NCI-H2227 (cell line): ENCODE measurements around the gene RTL1.

Source experiments
- DNase-seq: peaks from one replicate; lab custom pipeline; 2025; ENCODE audit not compliant: unreplicated experiment; lab: John Stamatoyannopoulos, UW

Gene RTL1

GRCh38 chr14:100882026-100882967 lies 21.2 kb downstream of the RTL1 start:
- no peak for DNase-seq

GRCh38 chr14:100881211-100882025 lies 22.1 kb downstream of the RTL1 start:
- DNase-seq: no peak

DNA sequence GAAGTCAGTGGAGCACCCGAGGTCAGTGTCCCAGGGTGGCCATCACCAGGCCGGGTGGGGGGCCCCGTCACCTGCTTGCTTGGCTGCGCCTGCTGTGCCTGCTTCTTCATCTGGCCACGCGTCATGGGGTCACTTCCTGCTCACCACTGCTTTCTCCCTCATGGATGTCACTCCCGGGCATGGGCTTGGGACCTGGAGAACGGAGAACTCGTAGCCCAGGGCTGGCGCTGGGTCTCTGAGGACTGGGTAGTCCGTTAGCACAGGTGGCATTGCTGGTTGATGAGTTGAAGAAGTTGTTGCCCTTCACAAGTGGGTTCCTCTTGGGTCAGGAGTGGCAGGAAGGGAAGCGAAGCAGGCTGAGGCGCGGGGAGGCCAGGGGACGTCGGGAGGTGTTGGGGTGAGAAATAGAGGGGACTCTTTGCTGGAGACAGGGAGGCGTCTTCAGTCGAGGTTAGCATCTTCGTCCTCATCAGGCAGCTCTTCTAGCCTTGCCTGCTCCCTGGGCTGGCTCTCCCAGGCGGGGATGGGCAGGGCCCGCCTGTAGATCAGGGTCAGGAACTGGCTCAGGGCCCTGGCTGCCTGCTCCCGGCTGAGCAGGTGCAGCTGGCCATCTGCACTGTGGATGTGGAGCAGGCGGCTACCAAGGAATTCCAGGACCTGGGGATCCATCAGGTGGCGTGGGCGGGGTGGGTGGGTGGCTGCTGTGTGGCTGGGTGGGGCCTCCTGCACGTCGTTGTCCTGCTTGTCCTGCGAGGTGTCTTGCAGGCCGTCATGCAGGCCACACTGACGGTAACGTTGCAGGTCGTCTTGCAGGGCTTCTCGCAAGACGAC lies 23.0 kb downstream of the RTL1 start:
- DNase-seq: no peak

GRCh38 chr14:100879782-100880181 lies 23.7 kb downstream of the RTL1 start:
- no peak for DNase-seq

GRCh38 chr14:100879194-100879593 lies 24.3 kb downstream of the RTL1 start:
- no peak for DNase-seq

DNA sequence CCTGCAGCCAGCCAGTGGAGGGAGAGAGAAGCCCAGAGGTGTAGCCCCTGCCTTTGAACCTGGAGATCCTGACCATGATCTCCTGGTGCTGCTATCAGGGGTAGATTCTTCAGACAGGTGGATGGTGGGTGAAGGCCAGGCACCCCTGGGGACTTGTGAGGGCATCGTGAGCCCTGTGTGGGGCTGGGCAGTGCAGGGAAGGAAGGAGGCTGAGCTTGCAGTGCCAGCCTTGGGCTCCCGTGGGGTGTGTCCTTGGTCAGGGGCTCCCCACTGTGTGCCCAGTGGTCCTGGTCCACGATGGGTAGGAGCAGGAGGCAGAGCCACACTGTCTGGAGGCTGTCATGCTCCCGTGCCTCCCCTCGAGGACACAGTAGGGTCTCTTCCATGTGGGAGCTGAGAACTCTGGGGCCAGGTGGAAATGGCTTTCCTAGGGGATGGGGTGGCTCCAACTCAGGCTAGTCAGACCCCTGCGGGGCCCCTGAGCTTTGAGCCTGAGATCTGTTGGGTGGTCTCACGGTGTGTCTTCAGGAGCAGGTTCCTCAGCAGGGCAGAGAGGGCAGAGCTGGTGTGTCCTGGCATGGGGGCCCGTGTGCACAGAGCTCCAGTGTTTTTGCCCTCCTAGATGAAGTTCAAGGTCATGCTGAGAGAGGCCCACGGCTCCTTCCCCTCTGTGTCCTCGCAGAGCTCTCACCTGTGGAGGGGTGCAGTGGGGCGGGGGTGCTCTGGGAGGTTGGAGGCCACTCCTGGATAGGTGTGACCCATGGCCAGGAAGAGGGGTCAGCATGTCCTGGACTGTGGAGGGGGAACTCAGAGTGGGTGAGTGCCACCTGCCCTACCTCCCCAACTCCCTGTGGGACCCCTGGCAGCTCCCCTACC lies 25.0 kb downstream of the RTL1 start:
- no peak for DNase-seq

DNA sequence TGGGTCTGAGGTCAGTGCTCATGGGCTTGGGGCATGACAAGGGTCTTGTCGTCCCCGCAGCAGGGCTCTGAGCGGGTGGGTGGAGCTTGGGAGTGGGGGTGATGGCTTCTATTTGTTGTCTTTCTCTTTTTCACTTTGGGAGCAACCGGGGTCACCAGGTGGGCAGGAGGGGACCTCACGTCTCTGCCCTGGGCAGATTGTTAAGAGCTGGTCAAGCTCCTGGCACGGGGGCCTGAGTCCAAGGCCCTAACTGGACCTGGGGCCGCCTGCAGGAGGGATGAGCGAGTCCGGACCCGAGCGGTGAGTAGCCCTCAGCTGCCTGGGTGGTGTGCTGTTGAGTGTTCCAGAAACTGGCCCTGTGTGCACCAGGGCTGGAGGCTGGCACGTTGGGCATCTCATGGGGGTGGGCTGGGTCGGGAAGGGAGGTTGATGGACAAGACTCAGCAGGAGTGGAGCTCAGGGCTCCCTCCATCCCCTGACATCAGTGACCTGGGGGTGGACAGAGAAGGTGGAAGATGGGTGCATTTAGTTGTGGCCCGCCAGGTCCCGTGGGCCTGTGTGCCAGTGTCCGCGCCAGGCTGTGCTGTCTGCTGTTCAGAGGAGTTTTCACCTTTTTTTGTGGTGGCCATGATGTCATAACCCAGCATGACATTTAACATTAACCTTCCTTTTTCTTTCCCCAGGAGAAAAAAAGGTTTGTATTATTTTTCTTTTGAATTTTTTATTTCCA lies 27.5 kb downstream of the RTL1 start:
- no peak for DNase-seq

DNA sequence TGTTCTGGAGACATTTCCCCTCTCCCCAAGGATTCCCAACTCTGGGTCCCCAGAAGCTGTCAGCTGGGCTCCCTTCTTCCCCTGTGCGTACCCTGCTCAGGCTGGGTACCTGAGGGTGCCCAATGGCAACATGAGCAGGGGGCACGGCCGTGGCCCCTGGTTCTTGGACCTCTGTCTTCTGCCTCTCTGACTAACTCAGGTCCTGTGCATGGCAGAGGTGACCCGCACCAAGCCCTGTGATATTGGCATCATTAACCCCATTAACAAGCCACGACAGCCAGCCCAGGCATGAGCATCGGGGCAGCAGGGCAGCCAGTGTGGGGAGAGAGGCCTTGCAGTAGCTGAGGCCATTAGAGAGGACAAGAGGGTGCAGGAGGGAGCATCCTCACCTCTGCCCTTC lies 28.4 kb downstream of the RTL1 start:
- DNase-seq: no peak

DNA sequence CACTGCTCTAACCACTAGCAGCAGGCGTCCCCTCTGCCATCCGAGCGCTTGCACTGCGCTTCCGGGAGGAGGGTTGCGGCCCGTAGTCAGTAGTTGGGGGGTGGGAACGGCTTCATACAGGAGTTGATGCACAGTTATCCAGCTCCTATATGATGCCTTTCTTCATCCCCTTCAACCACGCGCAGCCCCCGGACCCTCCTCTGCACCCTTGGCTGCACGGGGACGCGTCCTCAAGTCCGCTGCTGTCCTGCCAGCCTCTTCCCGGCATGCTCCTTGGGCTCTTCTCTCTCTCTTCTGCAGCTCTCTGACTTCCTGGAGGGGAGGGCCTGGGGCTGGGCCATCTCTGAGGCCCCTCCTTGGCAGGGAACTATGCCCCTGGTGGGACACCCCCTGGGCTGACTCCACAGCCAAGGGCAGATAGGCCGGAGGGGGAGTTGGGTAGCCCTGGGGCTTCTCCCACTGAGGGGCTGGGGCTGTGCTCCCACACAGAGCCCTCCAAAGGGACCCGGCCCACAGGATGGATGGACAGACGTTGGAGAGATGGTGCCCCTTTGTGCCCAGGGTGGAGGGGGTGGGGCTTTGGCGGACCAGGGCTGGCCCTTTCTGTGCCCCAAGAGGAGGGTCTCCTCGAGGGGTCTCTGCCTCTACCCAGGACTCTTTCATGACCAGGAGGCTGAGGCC lies 29.0 kb downstream of the RTL1 start:
- no peak for DNase-seq

DNA sequence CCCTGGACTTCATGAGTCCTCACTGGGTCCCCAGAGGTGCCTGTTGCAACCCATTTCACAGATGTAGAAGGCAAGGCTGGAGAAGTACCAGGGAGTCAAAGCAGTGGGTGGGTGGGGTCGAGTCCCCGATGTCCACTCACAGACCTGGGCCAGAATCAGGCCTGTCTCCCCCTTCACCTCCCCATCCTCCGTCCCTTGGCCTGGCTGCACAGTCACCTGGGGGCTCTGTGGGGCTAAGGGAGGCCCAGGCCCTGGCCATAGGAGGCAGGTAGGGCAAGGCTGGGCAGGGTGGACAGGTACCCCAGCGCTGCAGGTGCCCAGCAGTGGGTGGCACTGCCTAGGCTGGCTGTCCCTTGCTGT lies 29.5 kb downstream of the RTL1 start:
- no peak for DNase-seq

DNA sequence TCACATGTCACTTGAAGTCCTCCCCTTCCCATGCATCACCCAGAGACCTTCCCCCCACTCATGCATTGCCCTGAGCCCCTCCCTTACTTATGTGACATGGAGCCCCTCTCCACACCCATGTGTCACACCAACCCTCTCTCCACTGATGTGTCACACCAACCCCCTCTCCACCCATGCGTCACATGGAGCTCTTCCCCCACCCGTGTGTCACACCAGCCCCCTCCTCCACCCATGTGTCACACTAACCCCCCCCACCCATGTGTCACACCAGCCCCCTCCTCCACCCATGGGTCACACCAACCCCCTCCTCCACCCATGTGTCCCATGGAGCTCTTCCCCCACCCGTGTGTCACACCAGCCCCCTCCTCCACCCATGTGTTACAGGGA lies 30.4 kb downstream of the RTL1 start:
- DNase-seq: no peak

- DNase-seq: no peak
Observed at GRCh38 chr14:100872259-100873095, 31.0 kb downstream of the RTL1 start.

DNA sequence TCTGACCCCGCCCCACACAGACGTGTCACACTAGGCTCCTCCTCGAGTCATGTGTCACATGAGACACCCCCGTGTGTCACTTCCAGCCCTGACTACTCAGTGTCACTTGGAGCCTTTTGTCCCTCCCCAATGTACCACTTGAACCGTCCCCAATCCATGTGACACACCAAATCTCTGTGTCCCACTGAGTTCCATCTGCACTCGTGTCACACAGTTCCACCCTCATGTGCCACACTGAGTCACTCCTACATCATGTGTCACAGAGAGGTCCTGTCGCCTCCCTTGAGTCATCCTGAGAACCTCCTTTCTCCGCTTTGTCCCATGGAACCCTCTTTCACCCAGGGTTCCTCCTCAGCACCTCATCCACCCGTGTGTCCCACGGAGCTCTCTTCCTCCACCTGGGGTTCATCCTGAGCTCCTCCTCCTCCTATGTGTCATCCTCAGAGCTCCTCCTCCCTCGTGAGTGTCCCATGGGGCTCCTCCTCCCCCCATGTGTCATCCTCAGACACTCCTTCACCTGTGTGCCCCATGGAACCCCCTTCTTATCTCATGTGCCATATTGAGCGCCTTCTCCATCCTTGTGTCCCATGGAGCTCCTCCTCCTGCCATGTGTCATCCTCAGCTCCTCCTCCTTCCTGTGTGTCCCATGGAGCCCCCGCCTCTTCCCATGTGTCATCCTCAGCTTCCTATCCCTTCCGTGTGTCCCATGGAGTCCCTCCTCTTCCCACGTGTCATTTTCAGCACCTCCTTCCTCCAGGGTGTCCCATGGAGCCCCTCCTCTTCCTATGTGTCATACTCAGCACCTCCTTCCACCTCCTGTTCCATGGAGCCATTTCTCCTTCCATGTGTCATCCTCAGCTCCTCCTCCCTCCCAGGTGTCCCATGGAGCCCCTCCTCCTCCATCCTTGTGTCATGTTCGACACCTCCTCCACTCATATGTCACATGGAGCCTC lies 32.0 kb downstream of the RTL1 start:
- no peak for DNase-seq

DNA sequence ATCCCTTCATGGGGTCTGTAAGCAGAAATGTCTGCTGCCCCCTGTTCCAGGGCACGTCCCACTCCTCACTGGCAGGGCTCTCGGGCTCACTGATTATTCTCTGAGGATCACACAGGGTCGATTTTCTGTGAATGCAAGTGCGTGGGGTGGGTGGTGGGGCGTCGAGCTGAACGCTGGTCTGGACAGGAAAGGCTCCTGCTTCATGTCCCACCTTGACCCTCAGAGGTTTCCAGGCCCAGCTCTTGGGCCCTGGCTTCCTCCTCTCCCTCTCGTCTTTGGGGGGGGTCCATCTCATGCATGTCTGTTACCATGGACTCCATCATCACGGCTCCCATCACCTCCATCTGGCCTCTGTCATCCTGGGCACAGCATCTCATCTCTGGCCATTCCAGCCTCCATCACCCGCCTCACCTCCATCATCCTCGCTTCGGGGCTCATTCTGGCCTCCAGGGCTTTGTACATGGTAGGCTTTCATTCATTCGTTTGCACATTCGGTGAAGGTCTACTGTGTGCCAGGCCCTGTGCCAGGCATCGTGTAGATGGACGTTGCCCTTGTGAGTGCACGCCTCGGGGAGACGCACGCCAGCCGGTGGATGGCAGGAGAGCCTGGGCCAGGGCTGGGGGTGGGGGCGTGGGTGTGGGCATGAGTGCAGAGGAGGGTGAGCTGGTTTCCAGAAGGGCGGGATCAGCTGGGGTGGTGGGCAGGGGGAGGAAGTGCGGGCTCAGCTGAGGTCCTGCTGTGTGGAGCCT lies 34.7 kb downstream of the RTL1 start:
- DNase-seq: no peak

GRCh38 chr14:100867631-100868315 lies 35.7 kb downstream of the RTL1 start:
- DNase-seq: no peak
